HuH-7.5 (cell line): ENCODE data around the gene NSFL1C.
A peak's percentile ranks its signal among the peaks of the same experiment; 100 is the strongest.
"Not testable (repeated sequence)": the region's sequence is repeated elsewhere in the genome, so short reads cannot be mapped to it uniquely, and the experiment has no call there.

ENCODE experiments used
- DNase-seq: peaks from one replicate; pipeline ENCODE4 v3.0.0; 2011; ENCODE audit warnings: low spot score

Gene NSFL1C

GRCh38 chr20:1423625-1424106, 43.0 kb downstream of the NSFL1C start:
- DNase-seq = no peak

- no peak for DNase-seq
Observed at GRCh38 chr20:1423206-1423605, 43.4 kb downstream of the NSFL1C start.

- no peak for DNase-seq
Observed at GRCh38 chr20:1422753-1423152, 43.9 kb downstream of the NSFL1C start.

- no peak for DNase-seq
Observed at GRCh38 chr20:1420066-1420465, 46.6 kb downstream of the NSFL1C start.

GRCh38 chr20:1418350-1418749, 48.3 kb downstream of the NSFL1C start:
- DNase-seq = no peak

- DNase-seq = no peak
Observed at GRCh38 chr20:1417790-1418189, 48.9 kb downstream of the NSFL1C start.

GRCh38 chr20:1417273-1417672, 49.4 kb downstream of the NSFL1C start:
- no peak for DNase-seq

- DNase-seq = no peak
Observed at GRCh38 chr20:1415667-1416468, 50.8 kb downstream of the NSFL1C start.

- DNase-seq = no peak
Observed at GRCh38 chr20:1414982-1415381, 51.7 kb downstream of the NSFL1C start.

- no peak for DNase-seq
Observed at GRCh38 chr20:1405801-1406200, 60.8 kb downstream of the NSFL1C start.

GRCh38 chr20:1403624-1404023, 63.0 kb downstream of the NSFL1C start:
- no peak for DNase-seq

GRCh38 chr20:1402149-1402548, 64.5 kb downstream of the NSFL1C start:
- no peak for DNase-seq

GRCh38 chr20:1401451-1401907, 65.2 kb downstream of the NSFL1C start:
- DNase-seq = no peak

GRCh38 chr20:1399678-1400366, 66.8 kb downstream of the NSFL1C start:
- not testable (repeated sequence) for DNase-seq

GRCh38 chr20:1398185-1398584, 68.5 kb downstream of the NSFL1C start:
- DNase-seq = not testable (repeated sequence)

GRCh38 chr20:1397710-1398109, 68.9 kb downstream of the NSFL1C start:
- no peak for DNase-seq

GRCh38 chr20:1396702-1397101, 69.9 kb downstream of the NSFL1C start:
- DNase-seq = no peak

GRCh38 chr20:1396264-1396663, 70.4 kb downstream of the NSFL1C start:
- no peak for DNase-seq

GRCh38 chr20:1394686-1395085, 72.0 kb downstream of the NSFL1C start:
- no peak for DNase-seq

GRCh38 chr20:1393507-1393882, 73.2 kb downstream of the NSFL1C start:
- DNase-seq = no peak

- DNase-seq = peak; percentile 76
Observed at GRCh38 chr20:1392693-1393506, 73.7 kb downstream of the NSFL1C start, which contains the start of gene FKBP1A. Gene FKBP1A, minus strand, starts transcription at chr20:1393054. Its CDS starts 56 bp downstream, at chr20:1392998.

GRCh38 chr20:1392443-1392692, 74.3 kb downstream of the NSFL1C start:
- DNase-seq = no peak
